GM12864 (cell line): ENCODE measurements around the gene GIMAP5.

ENCODE experiments used
- DNase-seq: peaks from one replicate; pipeline ENCODE4 v3.0.0-alpha.2; 2011; ENCODE audit warnings: low read depth
- H3K4me3 ChIP-seq: 2 replicates; pipeline ENCODE4 v1.5.1; 2011; ENCODE audit warnings: mild to moderate bottlenecking, low read depth, low read length, control low read depth
- CTCF ChIP-seq: IDR thresholded peaks from 2 replicates; pipeline ENCODE4 v1.5.1; 2011; ENCODE audit warnings: low read depth, mild to moderate bottlenecking, moderate library complexity, low read length, control low read depth, inconsistent platforms; ENCODE audit errors: missing control alignments

GIMAP5 gene

DNA sequence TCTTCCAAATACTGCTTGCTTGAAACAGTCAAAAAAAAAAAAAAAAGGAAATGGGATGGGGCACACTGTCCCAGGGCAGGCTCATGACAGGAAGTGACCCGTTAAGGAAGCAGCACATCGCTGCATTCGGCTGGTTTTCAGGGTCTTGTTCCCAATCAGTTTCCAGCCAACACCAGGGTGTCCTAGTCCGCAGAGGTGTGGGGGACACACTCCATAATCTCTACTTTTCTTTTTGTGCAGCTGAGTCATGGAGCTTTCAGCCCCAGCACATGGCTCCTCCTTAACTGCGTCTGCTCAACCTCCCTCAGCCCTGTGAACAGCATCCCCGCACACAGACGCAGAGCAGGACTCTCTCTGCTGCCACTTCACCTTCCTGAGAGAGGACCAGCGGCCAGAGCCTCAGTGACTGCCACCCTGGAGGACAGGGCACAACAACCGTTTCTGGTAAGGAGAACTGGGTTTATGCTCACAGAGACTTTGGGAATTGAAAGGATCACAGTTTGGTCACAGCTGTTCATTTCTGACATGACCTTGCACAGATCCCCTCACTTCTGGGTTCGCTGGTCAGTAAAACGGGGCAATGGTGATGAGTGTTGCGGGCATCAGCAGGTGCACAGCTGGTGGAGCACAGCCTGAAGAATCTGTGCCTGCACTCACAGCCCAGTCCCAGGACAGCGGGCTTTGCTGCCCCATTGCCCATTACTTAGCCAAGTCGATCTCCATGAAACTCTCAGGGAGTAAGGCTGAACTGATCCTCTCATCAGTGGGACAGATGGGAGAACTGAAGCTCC is at the start of gene GIMAP5:
TSS of gene GIMAP5 (plus strand) at position 154 of the 791 bp plus-strand sequence. CDS start 3,467 bp downstream, outside the sequence.
- peak within 1 kb of the TSS; percentile 77 for H3K4me3 ChIP-seq
- no peak for DNase-seq
- no peak for TF ChIP-seq CTCF

- no peak for DNase-seq
- no peak overlapping the region for H3K4me3 ChIP-seq
Observed at GRCh38 chr7:150688630-150689029, 48.6 kb upstream of the GIMAP5 start.

GRCh38 chr7:150695654-150696053 is 41.6 kb upstream of the GIMAP5 start:
- H3K4me3 ChIP-seq: no peak overlapping the region
- no peak for DNase-seq
- no peak for TF ChIP-seq CTCF

More at GRCh38 chr7:150688630-150689029, 48.6 kb upstream of the GIMAP5 start:
- no peak for TF ChIP-seq CTCF

GRCh38 chr7:150703209-150703608 is 34.0 kb upstream of the GIMAP5 start:
- TF ChIP-seq CTCF: no peak
- no peak for DNase-seq
- H3K4me3 ChIP-seq: no peak overlapping the region

GRCh38 chr7:150715293-150715692 is 21.9 kb upstream of the GIMAP5 start:
- no peak overlapping the region for H3K4me3 ChIP-seq
- no peak for DNase-seq
- TF ChIP-seq CTCF: no peak

- no peak for DNase-seq
- no peak for TF ChIP-seq CTCF
- H3K4me3 ChIP-seq: no peak overlapping the region
Observed at GRCh38 chr7:150715738-150716137, 21.5 kb upstream of the GIMAP5 start.

GRCh38 chr7:150716368-150716767 is 20.9 kb upstream of the GIMAP5 start, which contains the start of gene GIMAP1:
Gene GIMAP1, plus strand, starts transcription at chr7:150716613. Its CDS starts 2,435 bp downstream, at chr7:150719048.
- no peak for TF ChIP-seq CTCF
- DNase-seq: peak; percentile 44
- H3K4me3 ChIP-seq: peak within 1 kb of the TSS; percentile 51
